GM21576 (cell line): ENCODE results near the gene NR1H4.
"Not testable (repeated sequence)": the region's sequence is repeated elsewhere in the genome, so short reads cannot be mapped to it uniquely, and the experiment has no call there.

Experiments
- ATAC-seq: cut with Tn5 transposase; IDR thresholded peaks from one replicate; pipeline ENCODE4 v1.9.1; 2021; ENCODE audit warnings: mild to moderate bottlenecking, moderate library complexity; ENCODE audit not compliant: unreplicated experiment

Gene NR1H4

DNA sequence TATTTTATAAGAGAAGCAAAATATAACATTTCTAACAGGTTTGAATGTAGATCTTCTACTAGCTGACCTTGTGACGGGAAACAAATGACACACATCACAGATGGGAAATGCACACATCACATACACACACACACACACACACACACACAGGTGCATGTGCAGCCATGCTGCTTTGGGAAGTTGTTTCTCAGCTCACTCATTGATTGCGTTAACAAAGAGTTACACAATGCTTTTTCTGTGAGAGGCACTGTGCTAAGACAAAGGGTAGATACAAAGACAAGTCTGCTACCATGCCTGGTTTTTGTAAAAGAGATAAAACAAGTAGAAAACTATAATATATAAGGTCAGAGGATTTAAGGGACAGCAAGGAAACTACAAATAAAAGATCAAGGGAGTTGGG, 1.3 kb upstream of the NR1H4 start:
- ATAC-seq = no peak

- no peak for ATAC-seq
These were observed 483 bp upstream of the NR1H4 start for GRCh38 chr12:100473050-100473715.

- no peak for ATAC-seq
These were observed 951 bp downstream of the NR1H4 start for GRCh38 chr12:100474617-100475016.

- no peak for ATAC-seq
These were observed 2.5 kb downstream of the NR1H4 start for GRCh38 chr12:100476013-100476751.

GRCh38 chr12:100481021-100481420, 7.4 kb downstream of the NR1H4 start:
- ATAC-seq = no peak

DNA sequence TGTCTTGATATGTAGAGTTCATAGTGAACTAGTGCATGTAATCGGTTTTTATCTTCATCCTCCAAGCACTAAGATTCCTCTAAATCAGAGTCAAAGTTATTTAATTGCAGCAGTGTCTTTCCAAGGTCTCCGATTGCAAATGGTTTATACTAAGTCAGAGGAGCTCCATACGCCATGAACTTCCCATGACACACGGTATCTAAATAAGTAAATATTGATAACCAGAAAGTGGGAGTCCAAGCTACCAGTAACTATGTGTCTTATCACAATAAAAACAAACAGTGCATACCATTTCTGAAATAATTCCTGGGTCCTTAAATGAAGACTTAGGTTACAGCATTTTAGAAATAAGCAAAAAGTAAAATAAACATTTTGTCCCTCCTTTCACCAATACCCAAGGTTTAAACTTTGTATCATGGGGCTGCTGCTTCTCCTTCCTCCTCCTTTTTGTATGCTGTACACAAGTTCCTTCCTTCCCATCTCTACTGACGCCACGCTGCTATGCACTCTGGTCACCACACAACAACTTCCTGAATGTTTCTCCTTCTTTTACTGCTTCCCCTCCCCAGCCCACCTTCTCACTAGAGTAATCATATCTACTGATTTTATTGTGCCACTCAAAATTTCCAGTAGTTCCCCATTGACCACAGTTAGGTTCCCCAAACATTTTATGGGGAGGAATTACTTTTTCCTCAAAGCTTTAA, 10.7 kb downstream of the NR1H4 start:
- no peak for ATAC-seq

GRCh38 chr12:100484891-100485471, 11.3 kb downstream of the NR1H4 start:
- no peak for ATAC-seq

- no peak for ATAC-seq
These were observed 12.3 kb downstream of the NR1H4 start for GRCh38 chr12:100485983-100486382.

DNA sequence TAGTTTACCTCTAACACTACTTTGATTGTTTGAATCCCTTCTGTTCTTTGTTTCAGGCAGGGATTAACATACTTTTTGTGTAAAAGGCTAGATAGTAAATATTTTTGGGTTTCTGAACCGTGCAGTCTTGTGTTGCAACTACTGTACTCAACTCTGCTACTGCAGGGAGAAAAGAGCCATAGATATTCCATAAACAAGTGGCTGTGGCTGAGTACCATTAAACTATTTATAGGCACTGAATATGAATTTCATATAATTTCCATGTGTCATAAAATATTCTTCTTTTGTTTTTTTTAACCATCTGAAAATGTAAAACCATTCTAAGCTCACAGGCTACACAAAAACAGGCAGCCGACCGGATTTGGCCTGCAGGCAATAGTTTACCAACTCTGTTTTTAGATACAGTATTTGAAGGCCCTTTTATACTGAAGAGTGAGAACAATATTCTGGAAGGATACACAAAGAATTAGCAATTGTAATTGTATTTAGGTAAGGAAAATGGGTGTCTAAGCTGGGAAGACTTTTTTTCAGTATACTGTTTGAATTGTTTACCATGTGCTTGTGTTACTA, 15.7 kb downstream of the NR1H4 start:
- ATAC-seq = no peak

GRCh38 chr12:100490056-100490455, 16.4 kb downstream of the NR1H4 start:
- ATAC-seq = no peak

DNA sequence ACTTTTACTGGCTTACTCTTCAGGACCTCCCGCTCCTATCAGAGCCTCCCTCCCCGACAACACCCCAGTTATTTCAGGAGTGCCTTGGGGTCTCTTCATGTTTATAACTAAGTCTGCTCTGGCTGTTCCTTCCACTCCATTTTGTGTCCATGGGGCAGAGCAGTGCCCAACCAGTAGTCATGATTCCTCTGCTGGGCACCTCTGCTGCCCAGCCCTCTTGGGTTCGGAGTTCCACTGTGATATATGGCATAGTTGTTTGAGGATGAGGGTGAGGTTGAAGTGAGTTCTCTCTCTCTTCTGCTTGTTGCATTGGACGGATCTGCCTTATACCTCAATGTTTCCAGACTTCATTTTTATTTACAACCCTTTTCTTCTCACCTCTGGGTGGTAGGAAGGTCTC, 17.4 kb downstream of the NR1H4 start:
- ATAC-seq = no peak

- no peak for ATAC-seq
These were observed 19.8 kb downstream of the NR1H4 start for GRCh38 chr12:100493396-100494012.

- ATAC-seq = no peak
These were observed 20.4 kb downstream of the NR1H4 start for GRCh38 chr12:100494026-100494425.

DNA sequence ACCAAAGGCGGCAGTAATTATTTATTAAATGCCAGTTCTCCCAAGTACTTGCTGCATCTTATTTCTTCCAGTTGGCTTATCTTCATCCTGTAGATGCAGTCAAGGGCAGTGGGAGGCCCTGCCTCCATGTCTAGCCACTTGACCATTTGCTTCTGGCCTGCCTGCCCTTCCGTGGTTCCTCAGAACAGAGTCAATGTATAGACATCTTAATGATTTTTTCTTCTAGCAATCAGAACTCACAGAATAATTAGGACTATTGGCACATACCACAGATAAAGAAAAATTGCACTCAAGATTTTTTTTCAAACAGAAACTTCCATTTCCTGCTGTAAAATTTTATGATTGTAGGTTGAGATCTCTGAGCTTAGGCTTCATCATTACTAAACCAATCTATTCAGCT, 20.9 kb downstream of the NR1H4 start:
- ATAC-seq = no peak

DNA sequence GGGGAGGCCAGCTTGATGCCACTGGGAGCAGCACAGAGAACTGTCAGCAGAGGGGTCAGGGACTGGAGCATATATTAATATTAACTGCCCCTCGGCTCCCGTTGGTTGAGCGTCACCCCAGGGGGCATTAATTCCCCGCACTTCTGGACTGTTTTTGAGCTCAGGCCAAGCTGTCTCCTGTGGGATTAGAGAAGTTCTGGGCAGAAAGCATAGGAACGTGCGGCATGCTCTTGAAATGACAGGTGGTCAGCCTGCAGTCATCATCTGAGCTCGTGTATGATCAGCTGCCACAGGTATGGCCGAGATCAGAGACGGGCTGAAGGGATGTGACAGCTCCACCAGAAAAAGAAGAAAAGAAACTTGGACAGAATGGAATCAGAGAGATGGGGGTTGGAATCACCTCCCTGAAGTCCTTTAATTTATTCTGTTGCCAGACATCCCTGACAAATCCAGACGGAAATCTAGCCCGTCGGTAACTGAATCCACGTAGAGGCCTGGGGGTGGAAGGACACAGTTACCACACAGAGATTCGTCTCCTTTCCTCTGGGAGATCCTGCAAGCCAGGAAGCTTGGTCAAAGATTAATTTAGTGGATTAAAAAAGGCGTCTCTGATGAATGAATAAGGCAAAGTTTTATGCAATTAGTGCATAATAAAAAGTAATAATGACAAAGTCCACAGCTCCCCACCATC, 23.6 kb downstream of the NR1H4 start:
- ATAC-seq = no peak

DNA sequence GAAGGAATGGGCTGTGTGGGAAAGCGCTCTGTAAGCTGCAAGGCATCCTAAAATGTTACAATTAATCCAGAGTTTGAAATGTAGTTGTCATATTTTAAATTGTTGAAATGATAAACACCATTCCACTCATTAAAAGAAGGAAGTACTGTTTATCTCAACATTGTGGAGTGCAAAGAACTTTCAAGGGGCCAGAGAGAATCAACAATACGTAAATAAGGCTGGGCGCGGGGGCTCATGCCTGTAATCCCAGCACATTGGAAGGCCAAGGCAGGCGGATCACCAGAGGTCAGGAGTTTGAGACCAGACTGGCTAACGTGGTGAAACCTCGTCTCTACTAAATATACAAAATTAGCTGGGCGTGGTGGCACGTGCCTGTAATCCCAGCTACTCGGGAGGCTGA, 24.5 kb downstream of the NR1H4 start:
- ATAC-seq = no peak

DNA sequence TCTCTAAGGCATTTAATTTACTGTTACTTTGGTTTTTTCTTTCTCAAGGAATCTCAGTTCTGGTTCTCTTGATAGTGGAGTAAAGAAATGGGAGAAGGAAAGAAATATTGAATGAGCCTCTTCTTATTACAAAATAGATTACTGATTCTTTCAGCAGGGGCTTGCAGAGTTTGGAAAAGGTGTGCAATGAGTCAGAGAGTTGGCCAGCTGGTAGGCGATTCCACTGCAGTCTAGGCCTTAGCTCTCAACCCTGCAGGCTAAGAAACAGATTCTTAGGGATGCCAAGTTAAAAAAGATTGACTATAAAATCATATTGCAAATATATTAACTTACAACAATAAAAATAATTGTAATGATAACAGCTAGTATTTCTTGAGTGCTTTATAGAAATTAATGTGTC, 25.8 kb downstream of the NR1H4 start:
- no peak for ATAC-seq

DNA sequence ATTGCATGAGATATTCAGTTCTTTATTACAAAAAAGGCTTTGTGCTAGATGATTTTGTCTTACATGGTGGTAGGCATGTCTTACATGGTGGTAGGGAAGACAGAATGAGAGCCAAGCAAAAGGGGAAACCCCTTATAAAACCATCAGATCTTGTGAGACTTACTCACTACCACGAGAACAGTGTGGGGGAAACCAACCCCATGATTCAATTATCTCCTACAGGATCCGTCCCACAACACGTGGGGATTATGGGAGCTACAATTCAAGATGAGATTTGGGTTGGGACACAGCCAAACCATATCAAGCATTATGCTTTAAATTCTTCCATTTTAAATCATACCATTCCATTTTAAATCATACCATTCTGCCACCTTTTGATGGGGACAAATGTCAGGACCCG, 29.1 kb downstream of the NR1H4 start:
- not testable (repeated sequence) for ATAC-seq

DNA sequence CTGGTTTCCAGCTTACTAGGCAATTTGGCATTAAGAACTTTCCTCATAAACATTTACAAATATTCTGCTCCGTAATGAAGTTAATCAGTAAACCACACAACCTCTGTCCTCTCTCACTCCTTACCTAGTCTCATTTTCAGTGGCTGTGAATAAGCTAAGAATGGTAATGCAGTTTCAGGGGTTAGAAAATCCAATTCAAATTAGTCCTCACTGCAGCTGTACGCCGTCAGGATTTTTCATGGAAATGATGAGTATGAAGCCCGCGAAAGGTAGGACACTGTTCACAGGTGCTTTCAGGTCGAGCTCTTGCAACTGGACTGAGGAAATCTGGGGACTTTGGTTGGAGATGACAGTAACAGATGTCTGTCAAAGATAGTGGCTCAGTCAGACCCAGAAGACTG, 29.6 kb downstream of the NR1H4 start:
- no peak for ATAC-seq

DNA sequence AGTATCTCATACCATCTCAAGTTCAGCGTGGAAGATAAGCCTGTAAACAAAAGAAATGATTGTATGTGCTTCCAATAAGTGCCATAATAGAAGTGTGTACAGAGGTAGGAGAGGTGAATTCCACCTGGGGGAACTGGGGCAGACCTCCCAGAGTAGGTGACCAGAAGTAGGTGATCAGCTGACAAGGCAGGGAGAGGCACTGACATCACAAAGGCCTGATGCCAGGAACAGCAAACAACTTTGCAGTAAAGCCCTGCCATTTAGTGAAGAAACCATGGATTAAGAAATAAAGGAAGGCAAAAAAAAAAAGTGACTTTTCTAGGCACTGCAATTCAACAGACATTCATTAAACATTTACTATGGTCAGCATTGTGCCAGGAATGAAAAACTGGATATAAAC, 31.1 kb downstream of the NR1H4 start:
- ATAC-seq = no peak
